Thyroid gland (tissue), 4 donors: ENCODE data around the gene CC2D2A. TPM values are rescaled to one million over a fixed set of nuclear protein-coding genes. Genes with fewer than 3 reads are reported as not detected.

ENCODE experiments used
- DNase-seq, 2 donors: peaks; one replicate each; pipeline ENCODE4 v3.0.0-alpha.2; 2019
- H3K27ac ChIP-seq, 3 donors: fragments of 200-600 bp; sonication (generic); 1 replicate in 2 of 3; 2 replicates in 1 of 3; pipeline ENCODE4 v1.5.1; 2016 to 2019; ENCODE audit warnings: mild to moderate bottlenecking in 1 of 3, moderate library complexity in 1 of 3
- H3K27me3 ChIP-seq: fragments of 200-600 bp; sonication (generic); one replicate; pipeline ENCODE4 v1.5.1; 2019
- H3K36me3 ChIP-seq, 2 donors: fragments of 200-600 bp; sonication (generic); one replicate each; pipeline ENCODE4 v1.5.1; 2016 to 2019
- H3K4me1 ChIP-seq, 2 donors: fragments of 200-600 bp; sonication (generic); one replicate each; pipeline ENCODE4 v1.5.1; 2017 to 2019
- H3K4me3 ChIP-seq, 3 donors: fragments of 200-600 bp; sonication (generic); replicated peaks in 1 of 3; 1 replicate in 2 of 3; 2 replicates in 1 of 3; pipeline ENCODE4 v1.5.1; 2016; ENCODE audit warnings: mild to moderate bottlenecking in 1 of 3
- H3K9me3 ChIP-seq: fragments of 200-600 bp; sonication (generic); one replicate; pipeline ENCODE4 v1.5.1; 2017
- POLR2A ChIP-seq, 2 donors: fragments of 450-650 bp; IDR thresholded peaks; one replicate each; pipeline ENCODE4 v1.6.1; 2017; ENCODE audit warnings: antibody characterized with exemption in 2 of 2, mild to moderate bottlenecking in 2 of 2, moderate library complexity in 1 of 2
- WGBS, 2 donors: methylation state at CpG; one replicate each; pipeline ENCODE4 v1.1.5; 2017; 5-methylcytosine and 5-hydroxymethylcytosine counted together
- intact Hi-C: fragments of 100-400 bp; cut with DNase I; formaldehyde crosslinking; loops from one replicate; pipeline ENCODE4 v1.15.1; 2023
- total RNA-seq, 4 donors: library from RNA; depleted of rRNA; stranded (reverse); fragments of >200 nt; gene quantifications; one replicate each; pipeline ENCODE4 v1.2.3, GENCODE V29; 2016
- TF ChIP-seq, protein P1 (sequence below), 6 experiments: fragments of 200-600 bp in 3 of 6; fragments of 450-650 bp in 3 of 6; sonication (generic) in 3 of 6; IDR thresholded peaks; one replicate each; pipeline ENCODE4 v1.5.1; 2016 to 2019; ENCODE audit warnings: antibody characterized with exemption in 6 of 6, mild to moderate bottlenecking in 2 of 6, inconsistent platforms in 1 of 6, moderate library complexity in 1 of 6

The CC2D2A gene
- total RNA-seq, 4 donors from 2014 or later = 13.6 to 25.1 (median 18.7) TPM

DNA sequence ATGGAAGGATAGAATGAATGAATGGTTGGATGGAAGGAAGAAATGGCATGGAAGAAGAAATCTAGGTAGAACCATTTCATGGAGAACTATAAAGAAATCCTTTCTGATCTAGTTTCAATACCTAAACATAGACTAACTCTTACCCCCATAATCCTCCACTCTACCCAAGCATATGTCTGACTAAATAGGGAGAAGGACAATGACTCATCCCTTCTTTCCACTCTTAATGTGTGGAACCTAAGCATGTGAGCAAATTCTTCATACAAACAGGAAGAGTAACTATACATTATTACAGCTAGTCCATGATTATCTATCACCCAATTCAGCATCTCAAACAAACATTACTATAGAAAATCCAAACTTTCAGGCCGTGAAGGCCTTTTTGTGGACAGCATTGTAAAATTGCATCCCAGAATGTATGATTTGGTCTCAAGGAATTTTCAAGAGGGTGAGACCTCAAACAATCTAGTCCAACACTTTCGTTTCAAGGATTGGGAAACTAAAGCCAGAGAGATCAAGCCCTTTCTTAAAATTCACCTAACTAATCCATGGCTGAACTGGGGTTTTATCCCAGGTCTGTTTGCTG lies 30.6 kb upstream of the CC2D2A start:
- Histone ChIP-seq H3K4me3 (no peak overlapping the region), H3K36me3 (no peaks in the 10 kb centered on the region), H3K9me3 (no peaks in the 10 kb centered on the region), H3K4me1 (peaks cover 0 to 9% of the 10 kb centered on the region in 2 donors), H3K27ac (no peak overlapping the region), H3K27me3 (no peaks in the 10 kb centered on the region)
- DNase-seq = no peak
- no peak for TF ChIP-seq POLR2A (IDR thresholded peaks at IDR 0.05)
- TF ChIP-seq, protein P1, sequence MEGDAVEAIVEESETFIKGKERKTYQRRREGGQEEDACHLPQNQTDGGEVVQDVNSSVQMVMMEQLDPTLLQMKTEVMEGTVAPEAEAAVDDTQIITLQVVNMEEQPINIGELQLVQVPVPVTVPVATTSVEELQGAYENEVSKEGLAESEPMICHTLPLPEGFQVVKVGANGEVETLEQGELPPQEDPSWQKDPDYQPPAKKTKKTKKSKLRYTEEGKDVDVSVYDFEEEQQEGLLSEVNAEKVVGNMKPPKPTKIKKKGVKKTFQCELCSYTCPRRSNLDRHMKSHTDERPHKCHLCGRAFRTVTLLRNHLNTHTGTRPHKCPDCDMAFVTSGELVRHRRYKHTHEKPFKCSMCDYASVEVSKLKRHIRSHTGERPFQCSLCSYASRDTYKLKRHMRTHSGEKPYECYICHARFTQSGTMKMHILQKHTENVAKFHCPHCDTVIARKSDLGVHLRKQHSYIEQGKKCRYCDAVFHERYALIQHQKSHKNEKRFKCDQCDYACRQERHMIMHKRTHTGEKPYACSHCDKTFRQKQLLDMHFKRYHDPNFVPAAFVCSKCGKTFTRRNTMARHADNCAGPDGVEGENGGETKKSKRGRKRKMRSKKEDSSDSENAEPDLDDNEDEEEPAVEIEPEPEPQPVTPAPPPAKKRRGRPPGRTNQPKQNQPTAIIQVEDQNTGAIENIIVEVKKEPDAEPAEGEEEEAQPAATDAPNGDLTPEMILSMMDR (IDR thresholded peaks at IDR 0.05) = no peak
- intact Hi-C loops = no loop called here
- 94 to 95% methylated on average over 2 of the region's 2 CpGs for WGBS, 2 donors

DNA sequence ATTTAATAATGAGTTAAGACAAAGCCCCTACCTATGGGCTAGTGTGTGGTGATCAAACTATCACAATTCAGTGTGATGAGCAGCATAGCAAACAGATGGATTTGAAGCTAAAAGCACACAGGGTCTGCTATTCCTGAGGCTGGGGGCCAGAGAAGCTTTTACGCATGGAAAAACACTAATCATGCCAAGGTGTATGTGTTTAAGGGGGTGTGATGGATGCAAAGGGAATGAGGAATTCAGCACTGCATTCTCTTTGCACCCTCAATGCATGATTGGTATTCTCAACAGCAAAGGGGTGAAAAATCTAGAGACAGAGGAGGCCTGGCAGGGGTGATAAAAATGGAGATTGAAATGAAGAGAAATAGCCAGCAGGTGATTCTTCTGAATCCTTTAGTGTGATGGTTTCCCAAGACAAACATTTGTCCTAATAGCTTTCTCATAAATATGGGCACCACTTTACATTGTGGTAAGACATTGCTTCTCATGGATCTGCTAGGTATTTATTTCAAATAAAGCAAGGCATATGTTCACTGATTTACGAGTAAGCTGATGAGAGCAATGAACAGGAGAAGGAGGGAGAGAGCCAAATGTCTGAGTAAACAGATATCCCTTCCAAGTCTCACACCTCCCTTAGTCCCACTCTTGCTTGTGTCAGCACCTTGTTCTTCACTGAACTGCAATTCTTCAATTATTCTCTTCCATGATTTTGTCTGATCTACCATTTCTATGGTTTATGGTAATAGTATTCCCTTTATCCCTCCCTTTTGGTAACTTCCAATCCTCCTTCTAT lies 26.1 kb upstream of the CC2D2A start:
- no peak overlapping the region for H3K4me3 ChIP-seq
- no peak overlapping the region for H3K27ac ChIP-seq
- TF ChIP-seq POLR2A (IDR thresholded peaks at IDR 0.05) = no peak
- TF ChIP-seq, protein P1 (IDR thresholded peaks at IDR 0.05) = no peak
- peaks cover 0 to 5% of the 10 kb centered on the region in 2 donors for H3K4me1 ChIP-seq
- 80 to 88% methylated on average over 2 of the region's 2 CpGs for WGBS, 2 donors
- H3K9me3 ChIP-seq = no peaks in the 10 kb centered on the region
- no peaks in the 10 kb centered on the region for H3K36me3 ChIP-seq
- H3K27me3 ChIP-seq = no peaks in the 10 kb centered on the region
- intact Hi-C loops = no loop called here
- no peak for DNase-seq

DNA sequence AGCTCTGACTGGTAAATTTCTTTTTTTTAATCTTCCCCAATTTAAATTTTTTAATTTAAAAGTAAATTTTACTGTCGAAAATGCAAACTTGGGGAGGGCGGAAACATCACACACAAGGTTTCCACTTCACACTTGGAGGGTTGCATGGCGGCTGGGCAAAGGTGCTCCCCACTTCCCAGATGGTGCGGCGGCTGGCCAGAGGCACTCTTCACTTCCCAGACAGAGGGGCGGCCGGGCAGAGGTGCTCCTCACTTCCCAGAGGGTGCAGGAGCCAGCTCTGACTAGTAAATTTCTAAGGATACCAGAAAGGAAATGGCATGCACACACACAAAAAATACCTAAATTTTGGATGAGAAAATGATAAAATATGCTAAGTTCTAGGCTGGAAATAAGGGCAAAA lies 25.4 kb upstream of the CC2D2A start:
- DNase-seq = no peak
- TF ChIP-seq, protein P1 (IDR thresholded peaks at IDR 0.05) = no peak
- TF ChIP-seq POLR2A (IDR thresholded peaks at IDR 0.05) = no peak
- no peaks in the 10 kb centered on the region for H3K27me3 ChIP-seq
- no peak overlapping the region for H3K27ac ChIP-seq
- 95 to 96% methylated on average over 7 of the region's 7 CpGs for WGBS, 2 donors
- H3K4me3 ChIP-seq = no peak overlapping the region
- H3K36me3 ChIP-seq = no peaks in the 10 kb centered on the region
- H3K4me1 ChIP-seq = peaks cover 0 to 5% of the 10 kb centered on the region in 2 donors
- intact Hi-C loops = no loop called here
- no peaks in the 10 kb centered on the region for H3K9me3 ChIP-seq

DNA sequence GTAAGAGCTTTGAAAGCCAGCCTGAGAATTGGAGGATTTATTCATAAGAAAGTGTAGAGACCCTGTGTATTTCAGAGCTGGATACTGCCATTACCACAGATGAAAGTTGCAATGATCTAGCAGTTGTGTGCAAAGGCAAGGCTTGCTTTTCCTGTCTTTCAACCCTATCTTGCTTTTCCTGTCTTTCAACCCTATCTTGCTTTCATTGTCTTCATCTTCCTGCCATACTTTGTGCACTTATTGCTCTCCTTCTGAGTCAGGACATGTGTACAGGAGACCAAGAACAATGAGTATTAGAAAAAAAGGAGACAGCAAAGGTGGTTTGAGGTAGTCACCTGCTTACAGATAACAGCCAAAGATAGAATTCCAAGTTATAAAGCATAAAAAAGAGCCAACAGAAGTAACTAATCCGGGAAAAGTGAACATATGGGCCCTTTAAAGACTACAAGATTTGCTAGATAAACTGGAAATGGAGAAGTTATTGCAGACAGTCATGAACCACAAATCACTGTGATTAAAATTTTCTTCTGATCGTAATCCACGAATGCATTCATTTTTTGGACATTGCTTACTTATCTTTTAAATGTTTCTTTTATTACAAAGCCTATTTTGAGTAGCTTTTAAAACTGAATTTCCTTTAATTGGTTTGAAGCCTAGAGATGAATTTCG lies 24.7 kb upstream of the CC2D2A start:
- no peaks in the 10 kb centered on the region for H3K9me3 ChIP-seq
- no peak overlapping the region for H3K4me3 ChIP-seq
- intact Hi-C loops = no loop called here
- peaks cover 0 to 5% of the 10 kb centered on the region in 2 donors for H3K4me1 ChIP-seq
- no peak overlapping the region for H3K27ac ChIP-seq
- TF ChIP-seq, protein P1 (IDR thresholded peaks at IDR 0.05) = no peak
- TF ChIP-seq POLR2A (IDR thresholded peaks at IDR 0.05) = no peak
- no peak for DNase-seq
- H3K36me3 ChIP-seq = no peaks in the 10 kb centered on the region
- no peaks in the 10 kb centered on the region for H3K27me3 ChIP-seq
- 82 to 84% methylated on average over 4 of the region's 4 CpGs for WGBS, 2 donors
